B cell (primary cell): ENCODE measurements around the gene FBN1. TPM values are rescaled to one million over a fixed set of nuclear protein-coding genes. Genes with fewer than 3 reads are reported as not detected.

Source experiments
- ATAC-seq: fragments of 200-7000 bp; cut with Tn5 transposase; one replicate; pipeline ENCODE4 v1.10.0; 2021; ENCODE audit warnings: low read depth, mild to moderate bottlenecking, moderate number of reproducible peaks, moderate library complexity
- CTCF ChIA-PET: fragments of 350-600 bp; sonication (Branson Sonifier 250); formaldehyde crosslinking; loops from one replicate; lab custom pipeline; 2021; ENCODE audit warnings: antibody characterized with exemption, inconsistent platforms; lab: Charles Lee
- POLR2A ChIA-PET: fragments of 350-600 bp; sonication (Branson Sonifier 250); formaldehyde crosslinking; loops from one replicate; lab custom pipeline; 2021; ENCODE audit warnings: antibody characterized with exemption; lab: Charles Lee
- DNase-seq: peaks from one replicate; pipeline ENCODE4 v3.0.0; 2013
- H2AFZ ChIP-seq: 2 replicates; pipeline ENCODE4 v1.6.1; 2012; ENCODE audit warnings: mild to moderate bottlenecking, low read depth, low read length; ENCODE audit not compliant: insufficient read depth, poor library complexity, severe bottlenecking
- H3K27ac ChIP-seq, 2 donors: 1 replicate in 1 of 2; 2 replicates in 1 of 2; pipeline ENCODE4 v1.5.1; 2012 to 2013; ENCODE audit warnings: low read length in 2 of 2, mild to moderate bottlenecking in 2 of 2, moderate library complexity in 1 of 2
- H3K27me3 ChIP-seq, 4 experiments: fragments of 200-600 bp in 1 of 4; sonication (generic) in 1 of 4; replicated peaks in 1 of 4; 1 replicate in 2 of 4; 2 replicates in 2 of 4; pipeline versions ENCODE4 v1.6.1 to v1.7.0; 2013 to 2016; ENCODE audit warnings: low read length in 3 of 4, mild to moderate bottlenecking in 2 of 4, mixed read lengths in 1 of 4, moderate library complexity in 1 of 4; ENCODE audit not compliant: insufficient read depth in 4 of 4, control insufficient read depth in 3 of 4; ENCODE audit errors: control extremely low read depth in 1 of 4
- H3K36me3 ChIP-seq, 2 experiments: replicated peaks in 1 of 2; 1 replicate in 1 of 2; 2 replicates in 1 of 2; pipeline versions ENCODE4 v1.6.1 to v1.7.1; 2013; ENCODE audit warnings: low read length in 1 of 2; ENCODE audit not compliant: insufficient read depth in 2 of 2, control insufficient read depth in 1 of 2; ENCODE audit errors: control extremely low read depth in 1 of 2, extremely low read depth in 1 of 2
- H3K4me1 ChIP-seq, 2 donors: fragments of 200-600 bp in 1 of 2; sonication (generic) in 1 of 2; 1 replicate in 1 of 2; 2 replicates in 1 of 2; pipeline versions ENCODE4 v1.5.1 to v1.6.1; 2013 to 2017; ENCODE audit warnings: low read length in 2 of 2; ENCODE audit not compliant: control insufficient read depth in 2 of 2, insufficient read depth in 2 of 2
- H3K4me2 ChIP-seq: replicated peaks from 2 replicates; pipeline ENCODE3; 2012; ENCODE audit warnings: mild to moderate bottlenecking, low read depth, low read length; ENCODE audit not compliant: poor library complexity, severe bottlenecking
- H3K4me3 ChIP-seq, 5 experiments: fragments of 200-600 bp in 1 of 5; sonication (generic) in 1 of 5; 1 replicate in 3 of 5; 2 replicates in 2 of 5; pipeline versions ENCODE4 v1.5.1 to v1.7.0; 2011 to 2016; ENCODE audit warnings: low read length in 4 of 5, mild to moderate bottlenecking in 4 of 5, low read depth in 2 of 5, control low read depth in 1 of 5, moderate library complexity in 1 of 5; ENCODE audit not compliant: insufficient read depth in 1 of 5; ENCODE audit errors: control extremely low read depth in 1 of 5, extremely low read depth in 1 of 5
- H3K79me2 ChIP-seq: fragments of 200-600 bp; sonication (generic); one replicate; pipeline ENCODE4 v1.6.0; 2016; ENCODE audit warnings: low read length; ENCODE audit not compliant: control insufficient read depth, insufficient read depth
- H3K9ac ChIP-seq: fragments of 200-600 bp; sonication (generic); 2 replicates; pipeline ENCODE4 v1.6.1; 2017; ENCODE audit warnings: mild to moderate bottlenecking, low read length, moderate library complexity
- H3K9me3 ChIP-seq, 3 donors: one replicate each; pipeline versions ENCODE4 v1.6.1 to v1.7.1; 2013; ENCODE audit warnings: low read length in 2 of 3; ENCODE audit not compliant: control insufficient read depth in 2 of 3, insufficient read depth in 1 of 3; ENCODE audit errors: control extremely low read depth in 1 of 3
- H4K20me1 ChIP-seq: 2 replicates; pipeline ENCODE4 v1.6.0; 2012; ENCODE audit warnings: mild to moderate bottlenecking, low read length; ENCODE audit not compliant: insufficient read depth, control insufficient read depth, poor library complexity, severe bottlenecking
- H3K27ac Mint-ChIP-seq: one replicate; pipeline ENCODE4 v1.8.0; 2021; ENCODE audit warnings: mixed read lengths
- H3K27me3 Mint-ChIP-seq: one replicate; pipeline ENCODE4 v1.8.0; 2021; ENCODE audit warnings: mixed read lengths
- H3K4me1 Mint-ChIP-seq: one replicate; pipeline ENCODE4 v1.8.0; 2021; ENCODE audit warnings: mixed read lengths
- H3K4me3 Mint-ChIP-seq: one replicate; pipeline ENCODE4 v1.8.0; 2021; ENCODE audit warnings: mixed read lengths
- H3K9me3 Mint-ChIP-seq: one replicate; pipeline ENCODE4 v1.8.0; 2022; ENCODE audit warnings: mixed read lengths; ENCODE audit not compliant: insufficient read depth
- CTCF ChIP-seq: fragments of 200-600 bp; IDR thresholded peaks from one replicate; pipeline ENCODE4 v1.8.0; 2022; ENCODE audit warnings: antibody characterized with exemption, mild to moderate bottlenecking
- EZH2 ChIP-seq: IDR thresholded peaks from 2 replicates; pipeline ENCODE4 v1.6.1; 2012; ENCODE audit warnings: borderline replicate concordance, low read depth, mild to moderate bottlenecking, moderate library complexity, low read length; ENCODE audit not compliant: insufficient read depth, poor library complexity, severe bottlenecking
- WGBS: methylation state at CpG from one replicate; pipeline ENCODE4 v1.1.5; 2013; ENCODE audit warnings: missing lambda C conversion rate; ENCODE audit not compliant: insufficient coverage; 5-methylcytosine and 5-hydroxymethylcytosine counted together
- intact Hi-C: fragments of 100-400 bp; cut with micrococcal nuclease; formaldehyde crosslinking; loops from one replicate; pipeline ENCODE4 v1.10.0; 2022
- polyA plus RNA-seq: library from polyadenylated mRNA; depleted of rRNA; stranded (reverse); fragments of >200 nt; gene quantifications from 2 replicates; pipeline ENCODE4 v1.2.3, GENCODE V29; 2012
- total RNA-seq, 2 donors: library from RNA; stranded (reverse); fragments of 120-200 nt in 1 of 2; gene quantifications; 1 replicate in 1 of 2; 2 replicates in 1 of 2; pipeline versions ENCODE4 v1.2.3 to v1.2.4, GENCODE V29; 2013 to 2022

FBN1 gene
- total and polyA plus RNA-seq, 2 donors (not counting 1 experiment from before 2014, with no cell fraction given): 0.15 to 0.25 TPM

GRCh38 chr15:48516121-48516520, 129.4 kb downstream of the FBN1 start:
- H3K4me2 ChIP-seq: no peak overlapping the region
- no peaks in the 10 kb centered on the region for H3K27me3 ChIP-seq
- H2AFZ ChIP-seq: no peak overlapping the region
- no peaks in the 10 kb centered on the region for H3K4me1 ChIP-seq
- no peaks in the 10 kb centered on the region for H3K36me3 ChIP-seq
- H4K20me1 ChIP-seq: no peaks in the 10 kb centered on the region
- ATAC-seq: no peak
- H3K9ac ChIP-seq: no peak overlapping the region
- H3K27me3 Mint-ChIP-seq: no peaks in the 10 kb centered on the region
- peaks cover 3% of the 10 kb centered on the region for H3K9me3 Mint-ChIP-seq
- ChIA-PET CTCF (no interaction called here), POLR2A (no interaction called here)
- H3K4me1 Mint-ChIP-seq: no peaks in the 10 kb centered on the region
- intact Hi-C loops: no loop called here
- no peak overlapping the region for H3K27ac Mint-ChIP-seq
- WGBS: 81% methylated on average over 3 of the region's 3 CpGs
- H3K4me3 Mint-ChIP-seq: no peak overlapping the region
- no peak for DNase-seq
- H3K4me3 ChIP-seq: no peak overlapping the region
- H3K9me3 ChIP-seq: peaks cover 0 to 1% (median 0%) of the 10 kb centered on the region in 3 donors
- H3K27ac ChIP-seq: no peak overlapping the region
- no peak for TF ChIP-seq EZH2
- H3K79me2 ChIP-seq: no peaks in the 10 kb centered on the region

- DNase-seq (no peak), ATAC-seq (no peak)
- no peaks in the 10 kb centered on the region for H3K27me3 Mint-ChIP-seq
- no peak overlapping the region for H2AFZ ChIP-seq
- no peaks in the 10 kb centered on the region for H3K27me3 ChIP-seq
- no peaks in the 10 kb centered on the region for H3K79me2 ChIP-seq
- H3K36me3 ChIP-seq: no peaks in the 10 kb centered on the region
- no peak overlapping the region for H3K27ac Mint-ChIP-seq
- ChIA-PET CTCF (no interaction called here), POLR2A (no interaction called here)
- no peak overlapping the region for H3K4me3 ChIP-seq
- TF ChIP-seq CTCF (no peak), EZH2 (no peak)
- peaks cover 3% of the 10 kb centered on the region for H3K9me3 Mint-ChIP-seq
- no peaks in the 10 kb centered on the region for H3K4me1 Mint-ChIP-seq
- no peaks in the 10 kb centered on the region for H3K4me1 ChIP-seq
- no peak overlapping the region for H3K27ac ChIP-seq
- intact Hi-C loops: no loop called here
- no peaks in the 10 kb centered on the region for H4K20me1 ChIP-seq
- H3K9me3 ChIP-seq: peaks cover 0 to 1% (median 0%) of the 10 kb centered on the region in 3 donors
- 80% methylated on average over 1 of the region's 2 CpGs for WGBS
- no peak overlapping the region for H3K4me3 Mint-ChIP-seq
- H3K4me2 ChIP-seq: no peak overlapping the region
- H3K9ac ChIP-seq: no peak overlapping the region
Measured at GRCh38 chr15:48515500-48515899, 130.0 kb downstream of the FBN1 start.
